K562 (cell line): ENCODE data around the gene SYCP1. TPM values are rescaled to one million over a fixed set of nuclear protein-coding genes. Genes with fewer than 3 reads are reported as not detected.

Source experiments
- ATAC-seq: fragments of 200-7000 bp; cut with Tn5 transposase; 3 replicates; pipeline ENCODE4 v1.9.1; 2020; ENCODE audit warnings: moderate library complexity
- BruUV-seq: library from RNA; stranded (reverse); fragments of 400-500 nt; replicated peaks from 2 replicates; lab custom pipeline; 2021; lab: Mats Ljungman, UMichigan
- CTCF ChIA-PET: fragments of 300-600 bp; formaldehyde crosslinking; extraction: SDS; loops from one replicate; lab custom pipeline; 2021; ENCODE audit warnings: low intra/inter-chr PET ratio; lab: Yijun Ruan, JAX
- POLR2A ChIA-PET: fragments of 300-600, 350-650 bp; sonication (Branson Sonifier 250); formaldehyde crosslinking; extraction: SDS; loops from one replicate; lab custom pipeline; 2021; ENCODE audit warnings: antibody characterized with exemption, inconsistent platforms; lab: Yijun Ruan, JAX
- DNase-seq, 4 experiments: peaks; one replicate each; pipeline versions ENCODE4 v3.0.0 to v3.0.0-alpha.2; 2011 to 2018; ENCODE audit warnings: low spot score in 3 of 4, mixed read lengths in 3 of 4; ENCODE audit errors: extremely low read depth in 1 of 4
- FAIRE-seq: peaks from 2 replicates; lab custom pipeline; 2011; peaks lifted over from hg19 to GRCh38; lab: Jason Lieb, UNC
- H2AFZ ChIP-seq: 2 replicates; pipeline ENCODE4 v1.6.0; 2011; ENCODE audit warnings: low read depth, low read length, control low read depth, inconsistent platforms
- H3K27ac ChIP-seq: fragments of 200-600 bp; 3 replicates; pipeline ENCODE4 v1.8.0; 2011; ENCODE audit warnings: low read depth, mild to moderate bottlenecking, control low read depth, inconsistent platforms, low read length, moderate library complexity, mixed read lengths; ENCODE audit errors: extremely low read depth
- H3K27me3 ChIP-seq, 2 experiments: fragments of 300-600 bp in 1 of 2; 2 replicates in 1 of 2; 3 replicates in 1 of 2; pipeline versions ENCODE4 v1.6.0 to v1.8.0; 2011; ENCODE audit warnings: inconsistent platforms in 2 of 2, low read length in 2 of 2, mild to moderate bottlenecking in 1 of 2, mixed read lengths in 1 of 2, moderate library complexity in 1 of 2; ENCODE audit not compliant: control insufficient read depth in 2 of 2, insufficient read depth in 2 of 2
- H3K36me3 ChIP-seq: fragments of 300-600 bp; 3 replicates; pipeline ENCODE4 v1.8.0; 2011; ENCODE audit warnings: mild to moderate bottlenecking, low read length, inconsistent platforms; ENCODE audit not compliant: control insufficient read depth, insufficient read depth
- H3K4me1 ChIP-seq, 2 experiments: fragments of 200-600 bp in 1 of 2; replicated peaks in 1 of 2; 2 replicates in 1 of 2; 3 replicates in 1 of 2; pipeline versions ENCODE4 v1.5.1 to v1.8.0; 2011; ENCODE audit warnings: inconsistent platforms in 2 of 2, low read length in 2 of 2, mild to moderate bottlenecking in 1 of 2, mixed read lengths in 1 of 2, moderate library complexity in 1 of 2; ENCODE audit not compliant: control insufficient read depth in 2 of 2, insufficient read depth in 2 of 2
- H3K4me2 ChIP-seq: 2 replicates; pipeline ENCODE4 v1.6.1; 2011; ENCODE audit warnings: low read length, control low read depth, inconsistent platforms, mixed read lengths; ENCODE audit not compliant: insufficient read depth
- H3K4me3 ChIP-seq: fragments of 200-600 bp; sonication (generic), shearing (Covaris generic); 2 replicates; pipeline ENCODE4 v1.5.1; 2016; ENCODE audit warnings: control low read depth, inconsistent platforms
- H3K79me2 ChIP-seq: fragments of 200-600 bp; 3 replicates; pipeline ENCODE4 v1.8.0; 2011; ENCODE audit warnings: low read length, inconsistent platforms; ENCODE audit not compliant: control insufficient read depth, insufficient read depth
- H3K9ac ChIP-seq, 2 experiments: 2 replicates each; pipeline versions ENCODE4 v1.6.0 to v1.6.1; 2011; ENCODE audit warnings: low read depth in 2 of 2, low read length in 2 of 2, control low read depth in 1 of 2, inconsistent platforms in 1 of 2, mild to moderate bottlenecking in 1 of 2, mixed read lengths in 1 of 2; ENCODE audit not compliant: insufficient read depth in 1 of 2
- H3K9me1 ChIP-seq: one replicate; pipeline ENCODE4 v1.6.0; 2011; ENCODE audit warnings: inconsistent platforms, mild to moderate bottlenecking, low read length, moderate library complexity; ENCODE audit not compliant: control insufficient read depth, insufficient read depth
- H3K9me3 ChIP-seq: replicated peaks from 2 replicates; pipeline ENCODE4 v1.5.1; 2011; ENCODE audit warnings: low read depth, low read length, inconsistent platforms; ENCODE audit not compliant: control insufficient read depth, insufficient read depth
- H4K20me1 ChIP-seq: replicated peaks from 2 replicates; pipeline ENCODE4 v1.6.1; 2011; ENCODE audit warnings: low read length, inconsistent platforms, mixed read lengths; ENCODE audit not compliant: control insufficient read depth, insufficient read depth
- E2F3 ChIP-seq: fragments of 250-450 bp; sonication (Bioruptor Pico); IDR thresholded peaks from 2 replicates; pipeline ENCODE4 v1.4.0; 2020; ENCODE audit warnings: mild to moderate bottlenecking
- HIVEP1 ChIP-seq: fragments of 250-450 bp; sonication (Bioruptor Pico); IDR thresholded peaks from 2 replicates; pipeline ENCODE4 v1.4.0; 2020; ENCODE audit warnings: mild to moderate bottlenecking
- HNRNPUL1 ChIP-seq: fragments of 200-400 bp; formaldehyde crosslinking; IDR thresholded peaks from 2 replicates; pipeline ENCODE4 v1.6.1; 2017; ENCODE audit warnings: low read length
- IFI16 ChIP-seq: fragments of 250-450 bp; sonication (Bioruptor Pico); IDR thresholded peaks from 2 replicates; pipeline ENCODE4 v2.1.2; 2022; ENCODE audit warnings: mild to moderate bottlenecking, inconsistent platforms
- ILF3 ChIP-seq: fragments of 450-650 bp; IDR thresholded peaks from 2 replicates; pipeline ENCODE4 v1.6.1; 2018; ENCODE audit warnings: antibody characterized with exemption, mild to moderate bottlenecking, moderate library complexity, borderline replicate concordance
- L3MBTL2 ChIP-seq: fragments of 450-650 bp; IDR thresholded peaks from 2 replicates; pipeline ENCODE4 v1.6.1; 2016; ENCODE audit warnings: mild to moderate bottlenecking, moderate library complexity
- OTX1 ChIP-seq: fragments of 450-650 bp; formaldehyde crosslinking; IDR thresholded peaks from 2 replicates; pipeline ENCODE4 v1.4.0; 2022; ENCODE audit warnings: mild to moderate bottlenecking
- SP2 ChIP-seq: IDR thresholded peaks from 2 replicates; pipeline ENCODE4 v1.6.1; 2011; ENCODE audit warnings: mild to moderate bottlenecking, low read depth, low read length, moderate library complexity; ENCODE audit not compliant: poor library complexity, severe bottlenecking; ENCODE audit errors: extremely low read depth
- ZBTB7A ChIP-seq: IDR thresholded peaks from 2 replicates; pipeline ENCODE4 v1.6.1; 2011; ENCODE audit warnings: low read depth, mild to moderate bottlenecking, low read length, moderate library complexity, borderline replicate concordance; ENCODE audit not compliant: control insufficient read depth
- ZFX ChIP-seq: sonication (generic); formaldehyde crosslinking; IDR thresholded peaks from 2 replicates; pipeline ENCODE4 v1.8.0; 2022; ENCODE audit warnings: mild to moderate bottlenecking, missing genetic modification reagents, moderate library complexity
- ZNF41 ChIP-seq: fragments of 250-450 bp; sonication (Bioruptor Pico); conservative IDR thresholded peaks from 2 replicates; pipeline ENCODE4 v1.4.0; 2020; ENCODE audit warnings: mild to moderate bottlenecking
- WGBS: fragments of 100-300 bp; shearing (Covaris generic); methylation state at CpG from one replicate; pipeline ENCODE4 v1.1.6; 2016; ENCODE audit warnings: low coverage, mixed read lengths; ENCODE audit not compliant: insufficient coverage; ENCODE audit errors: missing lambda C conversion rate; 5-methylcytosine and 5-hydroxymethylcytosine counted together
- in situ Hi-C: fragments of 300-500 bp; cut with MboI; formaldehyde crosslinking; loops from 4 replicates; pipeline ENCODE4 v1.15.0; 2018; ENCODE audit warnings: inconsistent platforms, mixed read lengths
- intact Hi-C: fragments of 100-400 bp; cut with micrococcal nuclease; formaldehyde crosslinking; loops from 2 replicates; pipeline ENCODE4 v1.14.2; 2022
- polyA plus RNA-seq, 8 experiments: library from polyadenylated mRNA; depleted of rRNA in 4 of 8; stranded (reverse) in 5 of 8; unstranded in 3 of 8; fragments of >200 nt; fragmentation: Nextera tagmentation in 2 of 8; fragmentation: Illumina TruSeq in 1 of 8; extraction: Ambion mirVana in 2 of 8; extraction: Trizol in 1 of 8; gene quantifications; 2 replicates each; pipeline versions ENCODE4 v1.2.1 to v1.2.3, GENCODE V29; 2011 to 2014; ENCODE audit warnings: inconsistent platforms in 1 of 8, missing spikeins in 1 of 8
- total RNA-seq, 7 experiments: library from RNA; depleted of rRNA in 6 of 7; stranded (reverse); fragments of >200 nt in 6 of 7; fragmentation: Illumina TruSeq in 2 of 7; extraction: Trizol in 2 of 7; gene quantifications; 2 replicates each; pipeline versions ENCODE4 v1.2.1 to v1.2.3, GENCODE V29; 2011 to 2021; ENCODE audit warnings: low replicate concordance in 1 of 7
- TF ChIP-seq, protein P1 (sequence below): IDR thresholded peaks from 2 replicates; pipeline ENCODE4 v1.6.1; 2016; ENCODE audit warnings: missing genetic modification characterization, missing compliant biosample characterization
- TF ChIP-seq, protein P2 (sequence below): sonication (generic); formaldehyde crosslinking; IDR thresholded peaks from 2 replicates; pipeline ENCODE4 v1.4.0; 2020; ENCODE audit warnings: mild to moderate bottlenecking, missing genetic modification reagents
- TF ChIP-seq, protein P3 (sequence below): fragments of 450-650 bp; formaldehyde crosslinking; IDR thresholded peaks from 2 replicates; pipeline ENCODE4 v1.4.0; 2022; ENCODE audit warnings: missing genetic modification characterization
- TF ChIP-seq, protein P4 (sequence below), 2 experiments: fragments of 450-650 bp in 1 of 2; sonication (generic) in 1 of 2; formaldehyde crosslinking; conservative IDR thresholded peaks; 2 replicates each; pipeline versions ENCODE4 v1.4.0 to v1.8.1; 2020 to 2022; ENCODE audit warnings: mild to moderate bottlenecking in 1 of 2, missing genetic modification reagents in 1 of 2

The SYCP1 gene
- total and polyA plus RNA-seq, 9 of the 15 experiments (the other 6 are each of a cell fraction or from before 2014, with no cell fraction given) = not detected

DNA sequence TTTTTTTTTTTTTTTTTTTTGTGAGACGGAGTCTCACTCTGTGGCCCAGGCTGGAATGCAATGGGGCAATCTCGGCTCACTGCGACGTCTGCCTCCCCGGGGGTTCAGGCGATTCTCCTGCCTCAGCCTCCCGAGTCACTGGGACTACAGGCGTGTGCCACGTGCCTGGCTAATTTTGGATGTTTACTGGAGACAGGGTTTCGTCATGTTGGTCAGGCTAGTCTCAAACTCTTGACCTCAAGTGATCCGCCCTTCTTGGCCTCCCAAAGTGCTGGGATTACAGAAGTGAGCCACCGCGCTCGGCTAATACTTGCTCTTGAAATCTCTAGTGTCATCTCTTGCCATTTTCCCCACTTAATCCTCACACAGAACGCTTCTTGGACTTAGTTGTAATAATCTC is 1.1 kb upstream of the SYCP1 start (continued):
- TF ChIP-seq, protein P1, sequence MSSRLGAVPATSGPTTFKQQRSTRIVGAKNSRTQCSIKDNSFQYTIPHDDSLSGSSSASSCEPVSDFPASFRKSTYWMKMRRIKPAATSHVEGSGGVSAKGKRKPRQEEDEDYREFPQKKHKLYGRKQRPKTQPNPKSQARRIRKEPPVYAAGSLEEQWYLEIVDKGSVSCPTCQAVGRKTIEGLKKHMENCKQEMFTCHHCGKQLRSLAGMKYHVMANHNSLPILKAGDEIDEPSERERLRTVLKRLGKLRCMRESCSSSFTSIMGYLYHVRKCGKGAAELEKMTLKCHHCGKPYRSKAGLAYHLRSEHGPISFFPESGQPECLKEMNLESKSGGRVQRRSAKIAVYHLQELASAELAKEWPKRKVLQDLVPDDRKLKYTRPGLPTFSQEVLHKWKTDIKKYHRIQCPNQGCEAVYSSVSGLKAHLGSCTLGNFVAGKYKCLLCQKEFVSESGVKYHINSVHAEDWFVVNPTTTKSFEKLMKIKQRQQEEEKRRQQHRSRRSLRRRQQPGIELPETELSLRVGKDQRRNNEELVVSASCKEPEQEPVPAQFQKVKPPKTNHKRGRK (tag) = 0 out of 2 replicates have a peak, but pooled peaks have one; percentile 43
- TF ChIP-seq, protein P2, sequence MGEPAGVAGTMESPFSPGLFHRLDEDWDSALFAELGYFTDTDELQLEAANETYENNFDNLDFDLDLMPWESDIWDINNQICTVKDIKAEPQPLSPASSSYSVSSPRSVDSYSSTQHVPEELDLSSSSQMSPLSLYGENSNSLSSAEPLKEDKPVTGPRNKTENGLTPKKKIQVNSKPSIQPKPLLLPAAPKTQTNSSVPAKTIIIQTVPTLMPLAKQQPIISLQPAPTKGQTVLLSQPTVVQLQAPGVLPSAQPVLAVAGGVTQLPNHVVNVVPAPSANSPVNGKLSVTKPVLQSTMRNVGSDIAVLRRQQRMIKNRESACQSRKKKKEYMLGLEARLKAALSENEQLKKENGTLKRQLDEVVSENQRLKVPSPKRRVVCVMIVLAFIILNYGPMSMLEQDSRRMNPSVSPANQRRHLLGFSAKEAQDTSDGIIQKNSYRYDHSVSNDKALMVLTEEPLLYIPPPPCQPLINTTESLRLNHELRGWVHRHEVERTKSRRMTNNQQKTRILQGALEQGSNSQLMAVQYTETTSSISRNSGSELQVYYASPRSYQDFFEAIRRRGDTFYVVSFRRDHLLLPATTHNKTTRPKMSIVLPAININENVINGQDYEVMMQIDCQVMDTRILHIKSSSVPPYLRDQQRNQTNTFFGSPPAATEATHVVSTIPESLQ (CRISPR knock-in tag) = no peak
- TF ChIP-seq L3MBTL2 = peak; percentile 48
- TF ChIP-seq, protein P3, sequence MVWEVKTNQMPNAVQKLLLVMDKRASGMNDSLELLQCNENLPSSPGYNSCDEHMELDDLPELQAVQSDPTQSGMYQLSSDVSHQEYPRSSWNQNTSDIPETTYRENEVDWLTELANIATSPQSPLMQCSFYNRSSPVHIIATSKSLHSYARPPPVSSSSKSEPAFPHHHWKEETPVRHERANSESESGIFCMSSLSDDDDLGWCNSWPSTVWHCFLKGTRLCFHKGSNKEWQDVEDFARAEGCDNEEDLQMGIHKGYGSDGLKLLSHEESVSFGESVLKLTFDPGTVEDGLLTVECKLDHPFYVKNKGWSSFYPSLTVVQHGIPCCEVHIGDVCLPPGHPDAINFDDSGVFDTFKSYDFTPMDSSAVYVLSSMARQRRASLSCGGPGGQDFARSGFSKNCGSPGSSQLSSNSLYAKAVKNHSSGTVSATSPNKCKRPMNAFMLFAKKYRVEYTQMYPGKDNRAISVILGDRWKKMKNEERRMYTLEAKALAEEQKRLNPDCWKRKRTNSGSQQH (CRISPR knock-in tag) = no peak

DNA sequence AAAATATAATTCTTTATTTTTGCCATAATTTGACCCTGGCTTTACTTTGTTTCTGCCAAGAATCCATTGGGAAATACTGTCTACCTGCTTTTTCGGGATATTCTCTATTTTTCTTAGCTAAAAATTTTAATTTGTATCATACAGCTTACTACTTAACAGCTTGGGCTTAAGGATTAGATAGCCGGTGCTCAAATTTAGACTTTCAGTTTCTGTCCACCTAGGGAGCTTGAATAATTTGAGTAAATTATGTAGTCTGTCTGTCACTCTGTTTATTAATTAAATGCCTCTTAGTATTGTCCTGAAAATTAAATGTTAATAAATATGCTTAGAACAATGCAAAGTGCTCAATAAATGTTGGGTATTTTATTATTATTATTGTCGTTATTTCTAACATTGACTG is 6.7 kb downstream of the SYCP1 start:
- no peak for DNase-seq
- Histone ChIP-seq H4K20me1 (no peaks in the 10 kb centered on the region), H3K4me2 (no peak overlapping the region), H2AFZ (no peak overlapping the region), H3K9ac (no peak overlapping the region), H3K79me2 (no peaks in the 10 kb centered on the region), H3K9me1 (no peaks in the 10 kb centered on the region), H3K36me3 (no peaks in the 10 kb centered on the region), H3K4me1 (no peaks in the 10 kb centered on the region), H3K27ac (no peak overlapping the region), H3K27me3 (no peaks in the 10 kb centered on the region), H3K9me3 (no peaks in the 10 kb centered on the region), H3K4me3 (no peak overlapping the region)
- POLR2A ChIA-PET = no interaction called here
- CTCF ChIA-PET = no interaction called here
- in situ Hi-C loops = no loop called here
- intact Hi-C loops = no loop called here
- ATAC-seq = no peak
- no TSS peak for BruUV-seq
- 0% methylated on average over 3 of the region's 3 CpGs for WGBS
- FAIRE-seq = no peak
- TF ChIP-seq, protein P4, sequence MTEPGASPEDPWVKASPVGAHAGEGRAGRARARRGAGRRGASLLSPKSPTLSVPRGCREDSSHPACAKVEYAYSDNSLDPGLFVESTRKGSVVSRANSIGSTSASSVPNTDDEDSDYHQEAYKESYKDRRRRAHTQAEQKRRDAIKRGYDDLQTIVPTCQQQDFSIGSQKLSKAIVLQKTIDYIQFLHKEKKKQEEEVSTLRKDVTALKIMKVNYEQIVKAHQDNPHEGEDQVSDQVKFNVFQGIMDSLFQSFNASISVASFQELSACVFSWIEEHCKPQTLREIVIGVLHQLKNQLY (CRISPR knock-in tag; conservative IDR thresholded peaks at IDR 0.05) = no peak
- TF ChIP-seq ZNF41 (CRISPR knock-in tag) (no peak), ZFX (CRISPR knock-in tag) (no peak), SP2 (no peak), ZBTB7A (no peak), IFI16 (no peak), OTX1 (no peak), HIVEP1 (no peak), HNRNPUL1 (no peak), ILF3 (no peak), E2F3 (CRISPR knock-in tag) (no peak)
